GM19372 (cell line): Measurements from ENCODE around the gene RSBN1L.
"Not testable (repeated sequence)": the region's sequence is repeated elsewhere in the genome, so short reads cannot be mapped to it uniquely, and the experiment has no call there.

Experiments used
- ATAC-seq: cut with Tn5 transposase; IDR thresholded peaks from one replicate; pipeline ENCODE4 v1.9.1; 2021; ENCODE audit warnings: mild to moderate bottlenecking, low read depth, moderate library complexity; ENCODE audit not compliant: unreplicated experiment

The RSBN1L gene

DNA sequence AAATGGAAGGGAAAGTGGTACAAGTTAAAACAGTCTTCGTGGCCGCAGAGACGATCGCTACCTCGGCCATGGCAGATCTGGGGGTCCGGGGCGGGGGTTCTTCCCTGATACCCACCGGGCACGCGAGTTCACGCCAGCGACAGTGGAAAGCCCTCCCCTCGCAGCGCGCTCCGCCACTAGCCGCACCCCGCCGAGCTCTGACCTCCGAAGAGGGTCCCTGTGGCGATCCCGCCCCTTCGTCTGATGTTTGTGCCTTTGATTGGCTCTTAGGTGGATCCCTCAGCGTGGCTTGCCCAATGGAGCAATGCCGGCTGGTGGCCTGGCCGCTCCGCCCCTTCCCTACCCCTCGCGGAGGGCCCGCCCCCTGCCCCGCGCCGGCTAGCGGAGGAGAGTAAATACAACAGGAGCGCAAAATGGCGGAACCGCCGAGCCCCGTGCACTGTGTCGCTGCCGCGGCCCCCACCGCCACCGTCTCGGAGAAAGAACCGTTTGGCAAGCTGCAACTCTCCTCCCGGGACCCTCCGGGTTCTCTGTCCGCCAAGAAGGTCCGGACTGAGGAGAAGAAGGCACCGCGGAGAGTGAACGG lies at the start of gene RSBN1L:
RSBN1L (plus strand) TSS at position 403 of the 586 bp plus-strand sequence; CDS start at position 414, 11 bp downstream.
- ATAC-seq = peak; percentile 95

GRCh38 chr7:77648742-77649338 lies 47.4 kb upstream of the RSBN1L start:
- ATAC-seq = no peak

- ATAC-seq = no peak
Observed at GRCh38 chr7:77649716-77650349, 46.4 kb upstream of the RSBN1L start.

GRCh38 chr7:77651575-77652162 lies 44.6 kb upstream of the RSBN1L start:
- ATAC-seq = no peak

- ATAC-seq = not testable (repeated sequence)
Observed at GRCh38 chr7:77652826-77653225, 43.4 kb upstream of the RSBN1L start.

- no peak for ATAC-seq
Observed at GRCh38 chr7:77653572-77653971, 42.7 kb upstream of the RSBN1L start.

DNA sequence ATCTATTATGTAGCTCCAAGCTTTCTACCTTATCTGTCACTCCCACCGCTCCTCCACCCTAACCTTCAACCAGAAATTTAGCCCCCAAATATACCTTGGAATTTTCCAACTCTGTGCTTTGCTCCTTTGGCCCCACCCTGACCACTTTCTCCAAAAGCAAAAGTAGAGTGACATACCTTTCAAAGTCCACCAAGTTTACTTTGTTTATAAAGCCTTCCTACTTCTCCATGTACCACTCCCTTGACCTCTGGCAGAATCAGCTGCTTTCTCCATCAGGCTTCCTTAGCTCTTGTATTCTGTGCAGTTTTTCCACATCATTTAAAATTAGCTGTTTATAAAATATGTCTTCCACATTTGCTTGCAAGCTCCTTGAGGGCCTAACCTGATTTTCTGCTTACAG lies 40.9 kb upstream of the RSBN1L start:
- ATAC-seq = no peak

DNA sequence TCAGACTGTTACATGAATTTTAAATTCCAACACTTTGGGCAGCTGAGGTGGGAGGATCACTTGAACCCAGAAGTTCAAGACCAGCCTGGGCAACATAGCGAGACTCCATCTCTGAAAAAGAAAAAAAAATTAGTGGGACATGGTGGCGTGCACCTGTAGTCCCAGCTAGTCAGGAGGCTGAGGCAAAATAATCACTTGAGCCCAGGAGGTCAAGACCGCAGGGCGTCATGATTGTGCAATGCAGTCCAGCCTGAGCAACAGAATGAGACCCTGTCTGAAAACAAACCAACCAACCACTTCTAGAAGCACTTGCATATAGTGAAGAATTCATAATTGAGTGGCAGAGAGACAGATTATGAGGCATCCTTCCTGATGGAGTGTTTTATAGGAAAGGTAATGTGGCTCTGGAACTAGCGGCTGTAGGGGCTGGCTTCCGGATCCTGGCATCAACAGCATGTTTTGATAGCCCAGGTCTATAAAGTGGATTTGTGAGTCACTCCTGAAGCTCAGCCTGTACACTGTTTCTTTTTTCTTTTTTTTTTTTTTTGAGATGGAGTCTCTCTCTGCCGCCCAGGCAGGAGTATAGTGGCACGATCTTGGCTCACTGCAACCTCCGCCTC lies 40.3 kb upstream of the RSBN1L start:
- no peak for ATAC-seq

DNA sequence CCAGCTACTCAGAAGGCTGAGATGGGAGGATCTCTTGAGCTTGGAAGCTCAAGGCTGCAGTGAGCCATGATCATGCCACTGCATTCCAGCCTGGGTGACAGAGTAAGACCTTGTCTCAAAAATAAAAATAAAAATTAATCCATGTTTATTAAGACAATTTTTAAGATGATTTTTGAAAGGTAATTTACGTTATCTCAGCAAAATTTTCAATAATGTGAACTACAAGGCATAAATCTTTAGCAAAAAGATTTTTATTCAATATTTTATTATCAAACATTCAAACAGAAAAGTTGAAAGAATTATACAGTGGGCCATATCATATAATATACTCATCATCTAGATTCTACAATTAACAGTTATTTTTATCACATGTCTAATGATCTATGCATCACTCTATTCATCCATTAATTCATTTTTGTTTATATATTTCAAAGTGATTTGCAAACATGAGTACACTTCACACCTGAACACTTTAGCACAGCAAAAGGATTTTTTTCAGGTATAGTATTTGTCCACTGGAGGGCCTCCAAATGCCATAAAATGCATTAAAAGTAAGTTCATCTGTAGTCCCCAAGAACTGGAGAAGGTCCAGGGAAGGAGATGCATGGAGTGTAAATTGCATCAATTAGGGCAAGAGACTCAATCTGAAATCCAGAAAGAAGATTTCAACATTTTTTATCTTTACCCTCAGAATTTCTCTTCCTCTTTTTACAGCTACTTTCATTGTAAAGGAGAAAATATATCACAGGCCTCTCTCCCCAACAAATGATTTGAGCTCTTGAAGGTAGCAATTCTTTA lies 38.6 kb upstream of the RSBN1L start:
- ATAC-seq = no peak

GRCh38 chr7:77658928-77659327 lies 37.3 kb upstream of the RSBN1L start:
- ATAC-seq = no peak

DNA sequence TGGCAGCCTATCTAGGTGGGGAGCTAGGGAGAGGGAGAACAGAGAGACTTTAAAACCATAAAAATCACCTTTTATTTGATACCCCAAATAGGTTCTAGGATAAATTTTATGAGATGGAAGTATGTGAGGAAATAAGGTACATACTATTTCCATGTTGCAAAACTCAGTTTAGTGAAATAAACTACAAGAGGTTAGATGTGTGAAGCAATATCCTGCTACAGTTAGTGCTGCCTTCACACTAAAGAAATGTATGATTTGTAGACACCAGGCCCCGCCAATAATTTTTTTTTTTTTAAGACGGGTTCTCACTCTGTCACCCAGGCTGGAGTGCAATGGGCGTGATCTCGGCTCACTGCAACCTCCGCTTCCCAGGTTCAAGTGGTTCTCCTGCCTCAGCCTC lies 34.4 kb upstream of the RSBN1L start:
- ATAC-seq = no peak

GRCh38 chr7:77662869-77663268 lies 33.4 kb upstream of the RSBN1L start:
- no peak for ATAC-seq

DNA sequence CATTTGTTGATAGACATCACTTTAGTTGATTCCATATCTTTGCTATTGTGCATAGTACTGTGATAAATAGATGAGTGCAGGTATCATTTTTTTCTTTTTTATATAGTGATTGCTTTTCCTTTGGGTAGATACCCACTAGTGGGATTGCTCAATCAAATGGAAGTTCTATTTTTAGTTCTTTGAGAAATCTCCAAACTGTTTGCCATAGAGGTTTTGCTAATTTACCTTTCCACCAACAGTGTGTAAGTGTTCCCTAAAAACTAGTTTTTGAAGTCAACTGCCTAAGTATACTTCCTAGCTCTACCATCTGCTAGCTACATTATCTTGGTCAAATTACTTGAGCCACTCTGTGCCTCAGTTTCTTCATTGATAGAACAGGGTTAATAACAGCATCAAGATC lies 31.5 kb upstream of the RSBN1L start:
- ATAC-seq = no peak

GRCh38 chr7:77665161-77665560 lies 31.1 kb upstream of the RSBN1L start:
- ATAC-seq = no peak

GRCh38 chr7:77667459-77668086 lies 28.7 kb upstream of the RSBN1L start:
- ATAC-seq = no peak

DNA sequence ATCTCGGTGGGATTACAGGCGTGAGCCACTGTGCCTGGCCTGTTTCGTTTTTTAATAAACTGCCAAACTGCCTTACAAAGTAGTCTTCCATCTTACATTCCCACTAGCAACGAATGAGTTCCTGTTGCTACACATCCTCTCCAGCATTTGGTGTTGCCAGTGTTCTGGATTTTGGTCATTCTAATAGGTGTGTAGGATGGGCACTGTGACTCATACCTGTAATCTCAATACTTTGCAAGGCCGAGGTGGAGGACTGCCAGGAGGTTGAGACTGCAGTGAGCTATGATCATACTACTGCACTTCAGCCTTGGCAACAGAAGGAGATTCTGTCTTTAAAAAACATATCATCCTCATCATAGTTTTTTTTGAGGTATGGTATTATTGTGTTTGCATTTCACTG lies 21.4 kb upstream of the RSBN1L start:
- ATAC-seq = no peak

- ATAC-seq = no peak
Observed at GRCh38 chr7:77679608-77680007, 16.7 kb upstream of the RSBN1L start.

GRCh38 chr7:77680266-77680665 lies 16.0 kb upstream of the RSBN1L start:
- no peak for ATAC-seq

GRCh38 chr7:77684030-77684429 lies 12.2 kb upstream of the RSBN1L start:
- no peak for ATAC-seq

- no peak for ATAC-seq
Observed at GRCh38 chr7:77685233-77685632, 11.0 kb upstream of the RSBN1L start.
